SK-N-SH (cell line): Measurements from ENCODE around the gene SNRPD1. TPM values are rescaled to one million over a fixed set of nuclear protein-coding genes. Genes with fewer than 3 reads are reported as not detected.
A peak's percentile ranks its signal among the peaks of the same experiment; 100 is the strongest.

Source experiments
- CTCF ChIA-PET: fragments of 300-600, 350-600 bp; formaldehyde crosslinking; extraction: SDS; loops from one replicate; lab custom pipeline; 2021; lab: Yijun Ruan, JAX
- POLR2A ChIA-PET: fragments of 350-600 bp; sonication (Branson Sonifier 250); formaldehyde crosslinking; extraction: SDS; loops from one replicate; lab custom pipeline; 2020; ENCODE audit warnings: antibody characterized with exemption, inconsistent platforms; lab: Yijun Ruan, JAX
- DNase-seq: peaks from one replicate; pipeline ENCODE4 v3.0.0; 2012
- H2AFZ ChIP-seq: fragments of 200-600 bp; sonication (generic); 2 replicates; pipeline ENCODE4 v1.8.1; 2016; ENCODE audit warnings: antibody characterized with exemption, mild to moderate bottlenecking, low read depth
- H3F3A ChIP-seq: fragments of 200-600 bp; sonication (generic); replicated peaks from 2 replicates; pipeline ENCODE3; 2016; ENCODE audit warnings: antibody characterized with exemption, mild to moderate bottlenecking; ENCODE audit not compliant: insufficient read depth
- H3K27ac ChIP-seq, 2 experiments: fragments of 200-500 bp in 1 of 2; fragments of 200-600 bp in 1 of 2; sonication (Bioruptor generic) in 1 of 2; sonication (generic), shearing (Covaris generic) in 1 of 2; 2 replicates each; pipeline versions ENCODE4 v1.5.1 to v1.6.1; 2014 to 2016; ENCODE audit warnings: low read depth in 2 of 2, inconsistent platforms in 1 of 2, low read length in 1 of 2, mild to moderate bottlenecking in 1 of 2, mixed read lengths in 1 of 2
- H3K27me3 ChIP-seq: fragments of 200-600 bp; sonication (generic), shearing (Covaris generic); 2 replicates; pipeline ENCODE4 v1.6.1; 2016; ENCODE audit warnings: mixed run types; ENCODE audit not compliant: insufficient read depth
- H3K36me3 ChIP-seq, 2 experiments: fragments of 200-500 bp in 1 of 2; fragments of 200-600 bp in 1 of 2; sonication (Bioruptor generic) in 1 of 2; sonication (generic) in 1 of 2; replicated peaks in 1 of 2; 2 replicates each; pipeline versions ENCODE3 to v1.5.1; 2014 to 2016; ENCODE audit warnings: low read length in 1 of 2, mild to moderate bottlenecking in 1 of 2; ENCODE audit not compliant: insufficient read depth in 2 of 2, control insufficient read depth in 1 of 2
- H3K4me1 ChIP-seq, 2 experiments: fragments of 200-500 bp in 1 of 2; fragments of 200-600 bp in 1 of 2; sonication (Bioruptor generic) in 1 of 2; sonication (generic), shearing (Covaris generic) in 1 of 2; 2 replicates each; pipeline versions ENCODE4 v1.5.1 to v1.6.1; 2014 to 2016; ENCODE audit warnings: low read depth in 1 of 2, low read length in 1 of 2, mixed run types in 1 of 2; ENCODE audit not compliant: insufficient read depth in 2 of 2, control insufficient read depth in 1 of 2
- H3K4me2 ChIP-seq: fragments of 200-600 bp; sonication (generic), shearing (Covaris generic); 2 replicates; pipeline ENCODE4 v1.6.1; 2017; ENCODE audit warnings: mixed run types
- H3K4me3 ChIP-seq, 2 experiments: fragments of 200-500 bp in 1 of 2; fragments of 200-600 bp in 1 of 2; sonication (Bioruptor generic) in 1 of 2; sonication (generic), shearing (Covaris generic) in 1 of 2; 2 replicates each; pipeline versions ENCODE4 v1.5.1 to v1.8.1; 2014 to 2016; ENCODE audit warnings: low read depth in 2 of 2, inconsistent platforms in 1 of 2, low read length in 1 of 2, mild to moderate bottlenecking in 1 of 2, mixed read lengths in 1 of 2, moderate library complexity in 1 of 2
- H3K79me2 ChIP-seq: fragments of 200-600 bp; sonication (generic); 2 replicates; pipeline ENCODE4 v1.8.1; 2017; ENCODE audit warnings: mild to moderate bottlenecking; ENCODE audit not compliant: insufficient read depth
- H3K9ac ChIP-seq: fragments of 200-600 bp; sonication (generic); 2 replicates; pipeline ENCODE4 v1.6.1; 2017; ENCODE audit warnings: mixed run types
- H3K9me2 ChIP-seq: fragments of 200-600 bp; sonication (generic); 2 replicates; pipeline ENCODE4 v1.6.1; 2017; ENCODE audit warnings: mixed run types
- H3K9me3 ChIP-seq: fragments of 200-600 bp; sonication (generic); 2 replicates; pipeline ENCODE4 v1.6.1; 2017; ENCODE audit warnings: mixed run types, mild to moderate bottlenecking, moderate library complexity
- H4K20me1 ChIP-seq: fragments of 200-600 bp; sonication (generic); 2 replicates; pipeline ENCODE4 v1.6.1; 2017; ENCODE audit warnings: mild to moderate bottlenecking, mixed run types; ENCODE audit not compliant: insufficient read depth
- ELF1 ChIP-seq: IDR thresholded peaks from 2 replicates; pipeline ENCODE4 v1.4.0; 2012
- EP300 ChIP-seq, 2 experiments: IDR thresholded peaks; 2 replicates each; pipeline versions ENCODE4 v1.4.0 to v1.6.1; 2012; ENCODE audit warnings: borderline replicate concordance in 1 of 2, low read depth in 1 of 2, low read length in 1 of 2
- FOSL2 ChIP-seq: IDR thresholded peaks from 2 replicates; pipeline ENCODE4 v1.4.0; 2012; ENCODE audit warnings: low read depth, mild to moderate bottlenecking, moderate library complexity, borderline replicate concordance
- FOXJ3 ChIP-seq: sonication (generic); formaldehyde crosslinking; IDR thresholded peaks from 2 replicates; pipeline ENCODE4 v1.5.1; 2020; ENCODE audit warnings: mild to moderate bottlenecking, missing genetic modification reagents
- GATA2 ChIP-seq: sonication (generic); formaldehyde crosslinking; IDR thresholded peaks from 2 replicates; pipeline ENCODE4 v1.5.0; 2020; ENCODE audit warnings: mild to moderate bottlenecking, missing genetic modification reagents
- MEF2A ChIP-seq: IDR thresholded peaks from 2 replicates; pipeline ENCODE4 v1.4.0; 2012; ENCODE audit warnings: low read depth, borderline replicate concordance
- NFIC ChIP-seq: IDR thresholded peaks from 2 replicates; pipeline ENCODE4 v1.4.0; 2012; ENCODE audit warnings: borderline replicate concordance
- NRF1 ChIP-seq: IDR thresholded peaks from 2 replicates; pipeline ENCODE4 v1.6.1; 2012; ENCODE audit warnings: low read depth, mild to moderate bottlenecking, low read length
- RAD21 ChIP-seq: IDR thresholded peaks from 2 replicates; pipeline ENCODE4 v1.6.1; 2012; ENCODE audit warnings: mild to moderate bottlenecking, low read length
- SIN3A ChIP-seq: IDR thresholded peaks from 2 replicates; pipeline ENCODE4 v1.6.1; 2012; ENCODE audit warnings: low read depth, mild to moderate bottlenecking, low read length, moderate library complexity, borderline replicate concordance
- TCF12 ChIP-seq: IDR thresholded peaks from 2 replicates; pipeline ENCODE4 v1.4.0; 2012
- WGBS: methylation state at CpG from one replicate; pipeline ENCODE4 v1.1.6; 2017; ENCODE audit warnings: low lambda C conversion rate; 5-methylcytosine and 5-hydroxymethylcytosine counted together
- polyA plus RNA-seq, 3 experiments: library from polyadenylated mRNA; depleted of rRNA; stranded (reverse); fragments of >200 nt; gene quantifications; 2 replicates each; pipeline ENCODE4 v1.2.3, GENCODE V29; 2012
- TF ChIP-seq, protein P1 (sequence below): fragments of 200-600 bp; sonication (generic); IDR thresholded peaks from 2 replicates; pipeline ENCODE4 v1.6.1; 2017; ENCODE audit warnings: antibody characterized with exemption, mild to moderate bottlenecking, moderate library complexity
- TF ChIP-seq, protein P2 (sequence below): IDR thresholded peaks from 2 replicates; pipeline ENCODE4 v1.4.0; 2012; ENCODE audit warnings: low read depth, borderline replicate concordance
- TF ChIP-seq, protein P3 (sequence below): IDR thresholded peaks from 2 replicates; pipeline ENCODE4 v1.6.1; 2012; ENCODE audit warnings: mild to moderate bottlenecking, low read depth, low read length, moderate library complexity
- TF ChIP-seq, protein P4 (sequence below): IDR thresholded peaks from 2 replicates; pipeline ENCODE4; 2012
- TF ChIP-seq, protein P5 (sequence below): IDR thresholded peaks from 2 replicates; pipeline ENCODE4 v1.4.0; 2012; ENCODE audit warnings: low read depth

Gene SNRPD1
- polyA plus RNA-seq, 1 of the 3 experiments (the other 2 are of a cell fraction): 24.6 TPM

DNA sequence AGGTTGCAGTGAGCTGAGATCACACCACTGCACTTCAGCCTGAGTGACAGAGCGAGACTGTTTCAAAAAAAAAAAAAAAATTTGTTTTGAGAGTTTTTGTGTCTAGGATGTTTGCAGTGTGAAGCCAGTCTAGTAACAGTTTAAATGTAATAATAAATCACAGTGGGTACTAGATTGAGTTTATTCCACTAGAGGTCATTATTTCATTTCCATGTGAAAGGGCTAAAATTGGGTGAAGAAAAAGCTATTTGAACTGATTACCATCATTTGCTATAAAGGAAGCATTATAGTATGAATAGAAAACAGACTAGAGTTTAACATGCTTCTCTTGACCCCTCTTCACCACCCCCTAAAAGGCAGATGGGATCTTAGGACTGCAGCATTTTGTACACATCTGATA lies 20.3 kb downstream of the SNRPD1 start:
- no peak for DNase-seq
- Histone ChIP-seq H3K4me3 (no peak overlapping the region), H3K9me3 (no peaks in the 10 kb centered on the region), H3K27me3 (no peaks in the 10 kb centered on the region), H3K79me2 (peaks cover 17% of the 10 kb centered on the region; the same call in 1 of the 2 replicates), H3K4me2 (no peak overlapping the region), H3K9me2 (no peaks in the 10 kb centered on the region), H4K20me1 (0 out of 2 replicates have a peak, but pooled peaks cover 3% of the 10 kb centered on the region), H3K9ac (no peak overlapping the region), H3K4me1 (no peaks in the 10 kb centered on the region), H3K36me3 (peaks cover 35 to 58% of the 10 kb centered on the region in 2 experiments), H3K27ac (no peak overlapping the region), H2AFZ (no peak overlapping the region), H3F3A (peaks cover 15% of the 10 kb centered on the region)
- POLR2A ChIA-PET: interaction anchor here (1.1 kb wide), 1 partner anchor 108 kb away, joined by 3 read pairs; no protein-coding TSS in a partner anchor
- CTCF ChIA-PET: interaction anchor here (0.7 to 1.9 kb wide), 2 partner anchors 32 to 437 kb away, joined by 3 to 6 read pairs; partner anchors contain the start of gene ESCO1
- TF ChIP-seq RAD21 (peak; percentile 33), MEF2A (no peak)
- TF ChIP-seq, protein P1, sequence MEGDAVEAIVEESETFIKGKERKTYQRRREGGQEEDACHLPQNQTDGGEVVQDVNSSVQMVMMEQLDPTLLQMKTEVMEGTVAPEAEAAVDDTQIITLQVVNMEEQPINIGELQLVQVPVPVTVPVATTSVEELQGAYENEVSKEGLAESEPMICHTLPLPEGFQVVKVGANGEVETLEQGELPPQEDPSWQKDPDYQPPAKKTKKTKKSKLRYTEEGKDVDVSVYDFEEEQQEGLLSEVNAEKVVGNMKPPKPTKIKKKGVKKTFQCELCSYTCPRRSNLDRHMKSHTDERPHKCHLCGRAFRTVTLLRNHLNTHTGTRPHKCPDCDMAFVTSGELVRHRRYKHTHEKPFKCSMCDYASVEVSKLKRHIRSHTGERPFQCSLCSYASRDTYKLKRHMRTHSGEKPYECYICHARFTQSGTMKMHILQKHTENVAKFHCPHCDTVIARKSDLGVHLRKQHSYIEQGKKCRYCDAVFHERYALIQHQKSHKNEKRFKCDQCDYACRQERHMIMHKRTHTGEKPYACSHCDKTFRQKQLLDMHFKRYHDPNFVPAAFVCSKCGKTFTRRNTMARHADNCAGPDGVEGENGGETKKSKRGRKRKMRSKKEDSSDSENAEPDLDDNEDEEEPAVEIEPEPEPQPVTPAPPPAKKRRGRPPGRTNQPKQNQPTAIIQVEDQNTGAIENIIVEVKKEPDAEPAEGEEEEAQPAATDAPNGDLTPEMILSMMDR: peak; percentile 27
- WGBS: 100% methylated on average over 1 of the region's 1 CpG

DNA sequence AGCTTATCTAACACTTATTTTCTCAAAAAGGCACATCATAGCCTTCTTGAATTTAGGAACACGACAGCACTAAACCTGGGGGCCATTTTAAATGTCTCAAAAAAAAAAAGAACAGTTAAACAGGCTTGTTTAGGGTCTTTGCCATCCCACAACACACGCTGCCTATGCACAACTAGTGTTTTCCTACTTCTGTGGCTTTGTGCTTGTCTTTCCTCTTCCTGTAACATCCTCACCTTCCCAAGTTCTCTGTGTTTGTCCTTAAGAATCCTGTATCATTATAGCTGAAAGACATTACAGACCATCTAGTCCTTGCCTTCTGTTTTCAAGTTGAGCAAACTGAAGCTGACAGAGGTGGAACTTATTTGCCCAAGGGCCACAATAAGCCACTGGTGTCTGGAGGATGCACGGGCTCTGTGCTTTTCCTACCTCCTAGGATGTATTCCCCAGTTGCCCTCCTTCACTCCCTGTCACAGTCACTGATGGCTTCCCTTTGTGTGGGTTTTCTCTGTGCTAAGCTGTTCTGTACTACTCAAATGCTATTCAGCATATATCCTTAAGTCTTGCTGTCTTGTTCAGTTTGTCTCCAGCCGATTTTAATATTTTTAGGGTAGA lies 22.6 kb downstream of the SNRPD1 start:
- H3K27me3 ChIP-seq: no peaks in the 10 kb centered on the region
- ChIA-PET POLR2A (interaction anchor here (0.6 kb wide), 1 partner anchor 109 kb away, joined by 3 read pairs; no protein-coding TSS in a partner anchor), CTCF (interaction anchor here (1.2 kb wide), 1 partner anchor 22 kb away, joined by 5 read pairs; the partner anchor contains the start of gene SNRPD1)
- no peaks in the 10 kb centered on the region for H3K9me2 ChIP-seq
- H4K20me1 ChIP-seq: 0 out of 2 replicates have a peak, but pooled peaks cover 3% of the 10 kb centered on the region
- no peak overlapping the region for H3K9ac ChIP-seq
- 94% methylated on average over 4 of the region's 4 CpGs for WGBS
- no peak overlapping the region for H3K27ac ChIP-seq
- peaks cover 0 to 1% of the 10 kb centered on the region in 2 experiments; a peak in 1 of 4 replicates for H3K4me1 ChIP-seq
- no peak for DNase-seq
- 0 out of 2 replicates have a peak, but pooled peaks cover 3% of the 10 kb centered on the region for H3K79me2 ChIP-seq
- H3K4me3 ChIP-seq: no peak overlapping the region
- H2AFZ ChIP-seq: no peak overlapping the region
- no peak overlapping the region for H3K4me2 ChIP-seq
- H3K9me3 ChIP-seq: no peaks in the 10 kb centered on the region
- peaks cover 8% of the 10 kb centered on the region for H3F3A ChIP-seq
- peaks cover 16 to 37% of the 10 kb centered on the region in 2 experiments for H3K36me3 ChIP-seq
- no peak for TF ChIP-seq SIN3A
- TF ChIP-seq, protein P1: no peak
- TF ChIP-seq, protein P2, sequence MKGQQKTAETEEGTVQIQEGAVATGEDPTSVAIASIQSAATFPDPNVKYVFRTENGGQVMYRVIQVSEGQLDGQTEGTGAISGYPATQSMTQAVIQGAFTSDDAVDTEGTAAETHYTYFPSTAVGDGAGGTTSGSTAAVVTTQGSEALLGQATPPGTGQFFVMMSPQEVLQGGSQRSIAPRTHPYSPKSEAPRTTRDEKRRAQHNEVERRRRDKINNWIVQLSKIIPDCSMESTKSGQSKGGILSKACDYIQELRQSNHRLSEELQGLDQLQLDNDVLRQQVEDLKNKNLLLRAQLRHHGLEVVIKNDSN: no peak
- TF ChIP-seq, protein P3, sequence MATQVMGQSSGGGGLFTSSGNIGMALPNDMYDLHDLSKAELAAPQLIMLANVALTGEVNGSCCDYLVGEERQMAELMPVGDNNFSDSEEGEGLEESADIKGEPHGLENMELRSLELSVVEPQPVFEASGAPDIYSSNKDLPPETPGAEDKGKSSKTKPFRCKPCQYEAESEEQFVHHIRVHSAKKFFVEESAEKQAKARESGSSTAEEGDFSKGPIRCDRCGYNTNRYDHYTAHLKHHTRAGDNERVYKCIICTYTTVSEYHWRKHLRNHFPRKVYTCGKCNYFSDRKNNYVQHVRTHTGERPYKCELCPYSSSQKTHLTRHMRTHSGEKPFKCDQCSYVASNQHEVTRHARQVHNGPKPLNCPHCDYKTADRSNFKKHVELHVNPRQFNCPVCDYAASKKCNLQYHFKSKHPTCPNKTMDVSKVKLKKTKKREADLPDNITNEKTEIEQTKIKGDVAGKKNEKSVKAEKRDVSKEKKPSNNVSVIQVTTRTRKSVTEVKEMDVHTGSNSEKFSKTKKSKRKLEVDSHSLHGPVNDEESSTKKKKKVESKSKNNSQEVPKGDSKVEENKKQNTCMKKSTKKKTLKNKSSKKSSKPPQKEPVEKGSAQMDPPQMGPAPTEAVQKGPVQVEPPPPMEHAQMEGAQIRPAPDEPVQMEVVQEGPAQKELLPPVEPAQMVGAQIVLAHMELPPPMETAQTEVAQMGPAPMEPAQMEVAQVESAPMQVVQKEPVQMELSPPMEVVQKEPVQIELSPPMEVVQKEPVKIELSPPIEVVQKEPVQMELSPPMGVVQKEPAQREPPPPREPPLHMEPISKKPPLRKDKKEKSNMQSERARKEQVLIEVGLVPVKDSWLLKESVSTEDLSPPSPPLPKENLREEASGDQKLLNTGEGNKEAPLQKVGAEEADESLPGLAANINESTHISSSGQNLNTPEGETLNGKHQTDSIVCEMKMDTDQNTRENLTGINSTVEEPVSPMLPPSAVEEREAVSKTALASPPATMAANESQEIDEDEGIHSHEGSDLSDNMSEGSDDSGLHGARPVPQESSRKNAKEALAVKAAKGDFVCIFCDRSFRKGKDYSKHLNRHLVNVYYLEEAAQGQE: no peak
- no peak for TF ChIP-seq TCF12
- no peak for TF ChIP-seq NFIC
- TF ChIP-seq GATA2 (CRISPR knock-in tag): no peak
- no peak for TF ChIP-seq NRF1
- TF ChIP-seq EP300 (IDR thresholded peaks at IDR 0.05; ENCODE audit: borderline replicate concordance in 1 of 2, low read depth in 1 of 2, low read length in 1 of 2): no peak
- TF ChIP-seq ELF1: no peak
- TF ChIP-seq, protein P4, sequence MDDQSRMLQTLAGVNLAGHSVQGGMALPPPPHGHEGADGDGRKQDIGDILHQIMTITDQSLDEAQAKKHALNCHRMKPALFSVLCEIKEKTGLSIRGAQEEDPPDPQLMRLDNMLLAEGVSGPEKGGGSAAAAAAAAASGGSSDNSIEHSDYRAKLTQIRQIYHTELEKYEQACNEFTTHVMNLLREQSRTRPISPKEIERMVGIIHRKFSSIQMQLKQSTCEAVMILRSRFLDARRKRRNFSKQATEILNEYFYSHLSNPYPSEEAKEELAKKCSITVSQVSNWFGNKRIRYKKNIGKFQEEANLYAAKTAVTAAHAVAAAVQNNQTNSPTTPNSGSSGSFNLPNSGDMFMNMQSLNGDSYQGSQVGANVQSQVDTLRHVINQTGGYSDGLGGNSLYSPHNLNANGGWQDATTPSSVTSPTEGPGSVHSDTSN: no peak
- TF ChIP-seq, protein P5, sequence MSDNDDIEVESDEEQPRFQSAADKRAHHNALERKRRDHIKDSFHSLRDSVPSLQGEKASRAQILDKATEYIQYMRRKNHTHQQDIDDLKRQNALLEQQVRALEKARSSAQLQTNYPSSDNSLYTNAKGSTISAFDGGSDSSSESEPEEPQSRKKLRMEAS: no peak
- TF ChIP-seq FOSL2: no peak
- no peak for TF ChIP-seq FOXJ3 (CRISPR knock-in tag)
